Testis (tissue), 3 donors: Measurements from ENCODE around the gene CDC20. TPM values are rescaled to one million over a fixed set of nuclear protein-coding genes. Genes with fewer than 3 reads are reported as not detected.
A peak's percentile ranks its signal among the peaks of the same experiment; 100 is the strongest.

Source experiments
- DNase-seq: peaks from one replicate; pipeline ENCODE4 v3.0.0-alpha.2; 2019
- H3K27ac ChIP-seq, 2 donors: fragments of 200-600 bp; sonication (generic); one replicate each; pipeline ENCODE4 v1.5.1; 2019
- H3K27me3 ChIP-seq: fragments of 200-600 bp; sonication (generic); one replicate; pipeline ENCODE4 v1.5.1; 2019
- H3K36me3 ChIP-seq: fragments of 200-600 bp; sonication (generic); one replicate; pipeline ENCODE4 v1.5.1; 2017; ENCODE audit warnings: low read depth; ENCODE audit errors: missing control alignments
- H3K4me1 ChIP-seq: fragments of 200-600 bp; sonication (generic); one replicate; pipeline ENCODE4 v1.5.1; 2019
- H3K4me3 ChIP-seq, 2 donors: fragments of 200-600 bp; sonication (generic); one replicate each; pipeline ENCODE4 v1.5.1; 2017 to 2019
- H3K9me3 ChIP-seq: fragments of 200-600 bp; sonication (generic); one replicate; pipeline ENCODE4 v1.5.1; 2017
- POLR2A ChIP-seq: fragments of 450-650 bp; IDR thresholded peaks from one replicate; pipeline ENCODE4 v1.6.1; 2017; ENCODE audit warnings: antibody characterized with exemption, mild to moderate bottlenecking, moderate library complexity
- WGBS, 2 donors: methylation state at CpG; one replicate each; pipeline ENCODE4 v1.1.5; 2018; 5-methylcytosine and 5-hydroxymethylcytosine counted together
- intact Hi-C: fragments of 100-400 bp; cut with DNase I; formaldehyde crosslinking; loops from one replicate; pipeline ENCODE4 v1.15.1; 2023; ENCODE audit warnings: low total_unique reads
- polyA plus RNA-seq: library from polyadenylated mRNA; stranded (reverse); fragments of 350-450 nt; fragmentation: Illumina TruSeq; extraction: RNeasy Lipid Tissue Mini Kit (QIAGEN cat#74804); gene quantifications from one replicate; pipeline ENCODE4 v1.2.3, GENCODE V29; 2014; ENCODE audit warnings: low read depth, low replicate concordance; ENCODE audit not compliant: insufficient read depth
- total RNA-seq, 2 donors: library from RNA; depleted of rRNA; stranded (reverse); fragments of >200 nt; gene quantifications; one replicate each; pipeline ENCODE4 v1.2.3, GENCODE V29; 2016
- TF ChIP-seq, protein P1 (sequence below), 3 experiments: fragments of 450-650 bp in 2 of 3; fragments of 200-600 bp in 1 of 3; sonication (generic) in 1 of 3; IDR thresholded peaks; one replicate each; pipeline ENCODE4 v1.5.1; 2016 to 2019; ENCODE audit warnings: antibody characterized with exemption in 3 of 3, mild to moderate bottlenecking in 2 of 3, moderate library complexity in 1 of 3

CDC20 gene
- total and polyA plus RNA-seq, 3 donors from 2014 or later: 44.7 to 135 (median 48.6) TPM

DNA sequence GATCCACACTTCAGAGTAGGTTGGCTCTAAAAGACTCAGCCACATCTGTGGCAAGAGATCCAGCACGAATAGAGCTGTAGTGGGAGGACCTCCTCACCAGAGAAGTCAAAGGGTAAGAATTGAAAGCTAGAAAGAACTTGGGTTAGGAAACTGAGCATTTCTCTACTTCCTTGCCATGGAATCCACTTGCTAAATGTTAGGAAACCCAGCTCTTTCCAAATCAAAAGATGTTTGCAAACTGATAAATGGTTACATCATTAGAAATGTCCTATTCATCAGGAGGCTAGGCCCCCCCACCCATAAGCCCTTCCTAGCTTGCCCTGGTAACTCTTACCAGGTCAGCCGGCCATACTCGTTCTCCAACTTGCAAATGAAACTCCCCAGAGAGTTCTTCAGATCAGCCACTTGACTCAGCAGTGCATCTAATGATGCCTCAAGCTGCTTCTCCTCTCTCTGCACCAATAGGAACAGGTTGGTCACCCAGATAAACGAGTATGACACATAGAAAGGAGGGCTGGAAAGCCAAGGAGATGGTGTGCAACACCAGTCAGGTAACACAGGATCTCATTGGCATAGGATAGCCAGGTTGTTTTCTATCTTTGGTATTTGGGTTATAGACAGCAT, 29.3 kb downstream of the CDC20 start:
- intact Hi-C loops: no loop called here
- no peaks in the 10 kb centered on the region for H3K36me3 ChIP-seq

DNA sequence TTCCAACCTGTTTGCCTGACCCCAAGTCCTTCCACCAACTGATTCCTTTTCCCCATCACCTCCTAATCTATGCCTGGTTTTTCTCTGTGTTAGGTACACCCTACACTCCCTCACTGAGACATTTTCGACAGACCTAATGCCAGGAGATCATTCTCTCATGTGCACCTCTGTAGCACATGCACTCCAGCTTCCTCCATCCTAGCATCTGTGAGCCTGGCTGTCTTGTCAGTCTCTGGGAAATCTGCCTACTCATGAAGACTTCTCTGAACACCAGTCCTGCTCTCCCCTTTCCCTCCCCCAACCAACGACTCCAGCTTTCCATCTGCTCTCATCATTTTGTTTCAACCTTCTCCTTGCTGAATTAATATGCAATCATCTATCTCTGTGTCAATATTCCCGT, 29.8 kb downstream of the CDC20 start:
- Histone ChIP-seq H3K9me3 (no peaks in the 10 kb centered on the region), H3K27ac (peak overlapping the region in 1 of 2 donors; percentile 87), H3K36me3 (no peaks in the 10 kb centered on the region), H3K27me3 (no peaks in the 10 kb centered on the region), H3K4me1 (peaks cover 17% of the 10 kb centered on the region), H3K4me3 (peak overlapping the region; percentile 87 to 99)
- WGBS, 2 donors: 25 to 42% methylated on average over 3 of the region's 3 CpGs
- DNase-seq: no peak
- no peak for TF ChIP-seq POLR2A
- TF ChIP-seq, protein P1, sequence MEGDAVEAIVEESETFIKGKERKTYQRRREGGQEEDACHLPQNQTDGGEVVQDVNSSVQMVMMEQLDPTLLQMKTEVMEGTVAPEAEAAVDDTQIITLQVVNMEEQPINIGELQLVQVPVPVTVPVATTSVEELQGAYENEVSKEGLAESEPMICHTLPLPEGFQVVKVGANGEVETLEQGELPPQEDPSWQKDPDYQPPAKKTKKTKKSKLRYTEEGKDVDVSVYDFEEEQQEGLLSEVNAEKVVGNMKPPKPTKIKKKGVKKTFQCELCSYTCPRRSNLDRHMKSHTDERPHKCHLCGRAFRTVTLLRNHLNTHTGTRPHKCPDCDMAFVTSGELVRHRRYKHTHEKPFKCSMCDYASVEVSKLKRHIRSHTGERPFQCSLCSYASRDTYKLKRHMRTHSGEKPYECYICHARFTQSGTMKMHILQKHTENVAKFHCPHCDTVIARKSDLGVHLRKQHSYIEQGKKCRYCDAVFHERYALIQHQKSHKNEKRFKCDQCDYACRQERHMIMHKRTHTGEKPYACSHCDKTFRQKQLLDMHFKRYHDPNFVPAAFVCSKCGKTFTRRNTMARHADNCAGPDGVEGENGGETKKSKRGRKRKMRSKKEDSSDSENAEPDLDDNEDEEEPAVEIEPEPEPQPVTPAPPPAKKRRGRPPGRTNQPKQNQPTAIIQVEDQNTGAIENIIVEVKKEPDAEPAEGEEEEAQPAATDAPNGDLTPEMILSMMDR (IDR thresholded peaks at IDR 0.05): no peak
- intact Hi-C loops: no loop called here

More for the DNA sequence above, 29.3 kb downstream of the CDC20 start:
- no peak for DNase-seq
- H3K27me3 ChIP-seq: no peaks in the 10 kb centered on the region
- 51 to 55% methylated on average over 4 of the region's 4 CpGs for WGBS, 2 donors
- H3K27ac ChIP-seq: no peak overlapping the region
- H3K4me3 ChIP-seq: no peak overlapping the region
- no peak for TF ChIP-seq POLR2A
- TF ChIP-seq, protein P1 (IDR thresholded peaks at IDR 0.05): no peak
- H3K9me3 ChIP-seq: no peaks in the 10 kb centered on the region
- H3K4me1 ChIP-seq: peaks cover 17% of the 10 kb centered on the region

DNA sequence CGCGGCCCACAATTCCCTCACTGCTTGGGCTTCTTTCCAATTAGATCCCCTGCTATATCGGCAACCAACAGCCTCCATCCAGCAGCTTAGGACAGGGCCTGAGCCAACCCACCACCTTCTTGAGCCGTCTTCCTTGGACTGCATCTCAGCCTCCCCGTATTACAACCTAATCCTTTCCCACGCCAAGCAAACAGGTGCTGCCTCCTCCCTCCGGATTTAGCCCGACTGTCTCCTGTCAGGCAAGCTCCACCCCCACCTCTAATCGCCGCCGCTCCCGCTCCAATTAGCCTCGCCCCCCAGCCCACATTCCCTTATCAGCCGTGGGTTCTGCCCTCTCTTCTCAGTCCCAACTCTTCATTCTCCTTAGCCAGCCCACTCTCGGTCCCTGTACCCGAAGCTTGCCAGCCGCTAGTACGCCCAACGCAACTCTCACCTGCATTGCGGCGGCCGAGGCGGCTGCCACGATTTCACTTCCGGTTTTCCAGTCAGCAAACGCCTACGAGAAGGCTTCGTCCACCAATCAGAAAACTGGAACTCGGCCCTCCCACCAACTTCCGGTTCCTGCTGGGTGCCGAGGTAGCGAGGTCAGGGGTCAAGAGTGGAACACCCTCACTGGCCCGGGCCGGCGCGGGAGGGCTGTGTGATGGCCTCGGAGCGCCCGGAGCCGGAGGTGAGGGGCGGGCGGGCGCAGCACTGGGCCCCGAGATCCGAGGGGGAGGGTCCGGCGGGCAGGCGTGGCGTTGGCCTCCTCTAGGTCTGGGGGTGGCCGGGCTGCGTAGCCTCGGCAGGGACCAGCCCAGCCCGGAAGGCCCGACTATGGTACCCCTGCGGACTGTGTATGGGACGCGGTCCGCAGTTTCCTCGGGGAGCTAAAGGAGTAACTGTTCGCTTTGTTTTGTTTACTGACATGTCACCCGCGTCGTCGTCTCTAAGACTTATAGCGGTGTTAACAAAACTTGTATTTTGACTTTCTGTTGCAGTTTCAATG, 30.8 kb downstream of the CDC20 start, which contains the start of the genes MED8 and SZT2:
Gene MED8 (minus strand): TSS at position 475 of the 988 bp plus-strand sequence. CDS start 36 bp downstream, at position 439.
Gene SZT2 (plus strand): TSS at position 574 of the 988 bp plus-strand sequence. CDS start 70 bp downstream, at position 644.
- Histone ChIP-seq H3K4me1 (peaks cover 17% of the 10 kb centered on the region), H3K27me3 (no peaks in the 10 kb centered on the region), H3K27ac (peak within 1 kb of the TSS; percentile 66 to 87), H3K9me3 (no peaks in the 10 kb centered on the region), H3K36me3 (no peaks in the 10 kb centered on the region), H3K4me3 (peak within 1 kb of the TSS; percentile 87 to 99)
- DNase-seq: peak; percentile 98
- intact Hi-C loops: no loop called here
- no peak for TF ChIP-seq POLR2A
- TF ChIP-seq, protein P1 (IDR thresholded peaks at IDR 0.05): no peak
- WGBS, 2 donors: 0% methylated on average over 46 to 64 of the region's 65 CpGs

DNA sequence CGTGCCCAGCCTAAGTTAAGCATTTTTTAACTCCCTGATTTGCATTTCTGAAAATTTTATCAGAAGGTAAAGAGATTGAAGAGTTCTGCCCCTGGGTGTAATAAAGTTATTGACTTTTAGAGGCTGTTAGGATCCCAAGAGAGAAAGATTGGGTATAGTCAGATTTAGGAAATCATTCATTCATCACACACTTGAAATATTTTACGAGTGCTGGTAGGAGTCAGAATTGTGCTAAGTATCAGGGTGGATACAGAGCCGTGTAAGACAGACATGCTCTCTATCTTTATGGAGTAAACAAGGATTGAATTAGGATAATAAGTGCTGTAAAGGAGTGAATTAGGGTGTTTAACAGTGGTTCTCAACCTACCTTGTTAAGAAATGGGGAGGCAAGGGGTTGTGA, 33.9 kb downstream of the CDC20 start:
- WGBS, 2 donors: 57 to 88% methylated on average over 3 of the region's 3 CpGs
- no peak for TF ChIP-seq POLR2A
- TF ChIP-seq, protein P1 (IDR thresholded peaks at IDR 0.05): no peak
- Histone ChIP-seq H3K4me1 (peaks cover 17% of the 10 kb centered on the region), H3K27ac (no peak overlapping the region), H3K27me3 (no peaks in the 10 kb centered on the region), H3K4me3 (no peak overlapping the region), H3K36me3 (no peaks in the 10 kb centered on the region), H3K9me3 (no peaks in the 10 kb centered on the region)
- intact Hi-C loops: no loop called here
- no peak for DNase-seq
